NCI-H1436 (cell line): Measurements from ENCODE around the gene HTD2.
A peak's percentile ranks its signal among the peaks of the same experiment; 100 is the strongest.
"Not testable (repeated sequence)": the region's sequence is repeated elsewhere in the genome, so short reads cannot be mapped to it uniquely, and the experiment has no call there.

Experiments
- DNase-seq: peaks from one replicate; lab custom pipeline; 2025; lab: John Stamatoyannopoulos, UW

The HTD2 gene

DNA sequence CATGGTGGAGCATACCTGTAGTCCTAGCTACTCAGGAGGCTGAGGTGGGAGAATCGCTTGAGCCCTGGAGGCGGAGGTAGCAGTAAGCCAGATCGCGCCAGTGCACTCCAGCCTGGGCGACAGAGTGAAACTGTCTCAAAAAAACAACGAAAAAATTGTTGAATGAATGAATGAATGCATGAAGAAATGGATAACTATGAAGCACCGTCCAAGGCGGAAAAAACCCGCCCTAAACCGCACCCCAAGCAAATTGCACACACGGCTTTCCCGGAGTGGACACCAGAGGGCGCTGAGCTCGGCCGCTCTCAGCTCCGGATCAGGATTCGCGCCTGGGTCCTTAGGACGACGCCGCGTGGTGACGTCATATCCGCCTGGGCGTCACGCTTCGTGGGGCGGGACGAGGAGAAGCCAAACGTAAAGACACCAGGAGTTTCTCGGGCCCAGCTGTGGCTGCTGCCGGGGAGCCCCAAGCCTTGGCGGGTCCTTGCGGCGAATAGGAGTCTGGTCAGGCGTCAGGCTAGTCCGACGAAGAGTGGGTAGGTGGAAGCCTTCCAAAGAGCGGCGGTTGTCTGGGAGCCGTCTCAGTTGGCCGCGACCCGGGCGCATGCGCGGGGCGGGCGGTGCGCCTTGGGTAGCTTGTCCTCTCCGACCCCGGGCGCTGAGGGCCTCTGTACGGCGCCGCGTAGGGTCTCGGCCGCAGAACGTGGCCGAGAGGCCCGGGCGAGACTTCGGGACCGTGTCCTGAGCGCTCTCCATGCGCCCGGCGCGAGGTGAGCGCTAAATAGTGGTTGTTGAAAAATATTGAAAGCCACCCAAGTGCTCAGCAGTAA is at the start of gene HTD2, which contains the start of gene RPP14:
TSS of gene HTD2 (plus strand) at position 639 of the 830 bp plus-strand sequence. CDS start 11,094 bp downstream, outside the sequence.
TSS of gene RPP14 (plus strand) at position 364 of the 830 bp plus-strand sequence. CDS start 4,085 bp downstream, outside the sequence.
- peak; percentile 88 for DNase-seq

GRCh38 chr3:58258392-58259055 is 47.8 kb upstream of the HTD2 start:
- DNase-seq: no peak

DNA sequence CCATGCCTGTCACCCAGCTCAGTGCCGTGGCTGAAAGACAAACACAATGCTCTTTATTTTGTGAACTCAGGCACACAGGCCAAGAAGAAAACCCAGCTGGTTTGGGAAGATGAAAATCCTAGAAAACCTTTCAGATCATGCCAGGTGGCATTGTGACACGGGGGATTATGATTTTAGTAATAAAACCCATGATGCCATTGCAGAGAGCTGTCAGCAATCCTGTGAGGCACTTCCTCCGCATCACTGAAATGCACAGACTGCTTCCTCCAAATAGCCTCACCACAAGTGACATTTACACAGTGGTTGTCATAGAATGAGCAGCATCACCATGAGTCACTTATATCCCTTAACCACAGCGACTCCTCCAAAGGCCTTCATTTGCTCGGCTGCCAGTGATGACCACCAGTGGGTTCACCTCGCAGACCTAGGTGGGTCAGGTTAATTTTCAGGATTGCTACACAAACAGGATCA is 46.0 kb upstream of the HTD2 start:
- no peak for DNase-seq

GRCh38 chr3:58260733-58261132 is 45.6 kb upstream of the HTD2 start:
- no peak for DNase-seq

DNA sequence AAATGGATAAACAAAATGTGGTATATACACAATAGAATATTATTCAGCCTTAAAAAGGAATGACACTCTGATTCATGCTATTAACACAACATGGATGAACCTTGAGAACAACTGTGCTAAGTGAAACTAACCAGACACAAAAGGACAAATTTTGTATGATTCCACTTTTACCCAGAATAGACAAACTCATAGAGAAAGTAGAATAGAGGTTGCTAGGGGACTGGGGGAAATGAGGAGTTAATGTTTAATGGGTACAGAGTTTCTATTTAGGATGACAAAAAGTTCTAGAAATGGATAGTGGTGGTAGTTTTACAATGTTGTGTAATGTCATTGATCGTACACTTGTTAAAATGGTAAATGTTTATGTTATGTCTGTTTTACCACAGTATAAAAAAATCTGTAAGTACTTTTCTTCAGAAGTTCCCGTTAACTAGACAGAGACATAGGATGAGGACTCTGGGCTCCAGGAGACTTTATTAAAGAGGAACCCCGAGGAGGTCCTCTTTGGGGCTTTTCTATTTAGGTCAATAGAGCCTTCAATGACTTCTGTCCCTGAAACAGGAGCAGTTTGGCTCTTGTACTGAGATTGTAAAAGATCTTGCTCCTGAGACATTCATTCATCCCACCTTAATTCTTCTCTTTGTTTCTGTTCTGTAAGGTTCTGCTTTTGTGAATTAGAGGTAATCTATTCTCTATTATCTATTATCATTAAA is 44.2 kb upstream of the HTD2 start:
- no peak for DNase-seq

DNA sequence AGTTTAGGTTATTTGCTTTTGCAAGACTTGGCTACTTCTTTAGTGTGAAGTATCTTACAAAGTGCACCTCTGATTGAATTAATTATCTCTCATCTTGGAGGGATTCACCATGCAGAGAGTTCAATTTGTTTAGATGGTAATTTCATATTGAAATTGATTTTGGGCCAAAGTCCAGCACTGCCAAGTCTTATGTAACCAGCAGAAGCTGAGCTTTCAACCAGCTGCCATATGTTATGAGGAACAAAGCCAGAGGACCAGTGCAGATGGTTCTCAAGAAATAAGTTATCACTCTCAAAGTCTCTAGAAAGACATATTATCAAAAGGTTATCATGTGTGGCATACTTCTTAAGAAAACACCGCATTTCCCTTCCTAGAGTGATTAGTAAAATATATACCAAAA is 39.7 kb upstream of the HTD2 start:
- no peak for DNase-seq

DNA sequence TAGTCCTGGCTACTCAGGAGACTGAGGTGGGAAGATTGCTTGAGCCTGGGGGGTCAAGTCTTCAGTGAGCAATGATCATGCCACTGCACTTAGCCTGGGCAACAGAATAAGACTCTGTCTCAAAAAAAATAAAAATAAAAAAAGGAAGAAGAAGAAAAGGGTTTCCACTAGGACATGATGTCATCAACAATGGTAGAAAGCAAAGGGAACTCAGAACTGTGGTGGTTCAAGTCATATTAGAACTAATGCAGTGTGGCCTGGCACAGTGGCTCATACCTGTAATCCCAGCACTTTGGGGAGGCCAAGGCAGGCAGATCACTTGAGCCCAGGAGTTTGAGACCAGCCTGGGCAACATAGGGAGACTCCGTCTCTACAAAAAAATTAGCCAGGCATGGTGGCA is 38.8 kb upstream of the HTD2 start:
- DNase-seq: not testable (repeated sequence)

- DNase-seq: no peak
Observed at GRCh38 chr3:58269356-58269755, 37.0 kb upstream of the HTD2 start.

- DNase-seq: no peak
Observed at GRCh38 chr3:58270485-58270884, 35.8 kb upstream of the HTD2 start.

GRCh38 chr3:58271901-58272501 is 34.3 kb upstream of the HTD2 start:
- DNase-seq: no peak

DNA sequence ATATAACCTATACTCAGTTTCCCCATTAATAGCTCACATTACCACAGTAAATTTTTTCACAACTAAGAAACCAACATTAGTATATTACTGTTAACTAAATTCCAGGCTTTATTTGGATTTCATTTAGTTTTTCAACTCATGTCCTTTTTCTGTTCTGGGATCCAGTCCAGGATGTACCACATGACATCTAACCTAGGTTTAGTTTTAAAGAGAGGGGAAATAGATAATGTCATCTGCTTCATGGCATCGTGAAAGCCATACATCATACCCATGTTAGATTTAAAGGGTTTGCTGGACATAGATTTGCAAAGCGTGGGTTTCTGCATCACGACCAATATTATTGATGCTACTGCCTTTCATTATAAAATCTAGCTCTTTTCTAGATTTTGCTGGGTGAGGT is 33.4 kb upstream of the HTD2 start:
- no peak for DNase-seq

DNA sequence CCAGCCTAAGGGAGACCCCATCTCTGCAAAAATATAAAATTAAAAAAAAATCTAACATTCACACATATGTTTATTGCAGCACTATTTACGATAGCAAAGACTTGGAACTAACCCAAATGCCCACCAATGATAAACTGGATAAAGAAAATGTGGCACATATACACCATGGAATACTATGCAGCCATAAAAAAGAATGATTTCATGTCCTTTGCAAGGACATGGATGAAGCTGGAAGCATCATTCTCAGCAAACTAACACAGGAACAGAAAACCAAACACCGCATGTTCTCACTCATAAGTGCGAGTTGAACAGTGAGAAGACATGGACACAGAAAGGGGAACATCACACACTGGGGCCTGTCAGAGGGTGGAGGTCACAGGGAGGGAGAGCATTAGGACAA is 33.0 kb upstream of the HTD2 start:
- not testable (repeated sequence) for DNase-seq

DNA sequence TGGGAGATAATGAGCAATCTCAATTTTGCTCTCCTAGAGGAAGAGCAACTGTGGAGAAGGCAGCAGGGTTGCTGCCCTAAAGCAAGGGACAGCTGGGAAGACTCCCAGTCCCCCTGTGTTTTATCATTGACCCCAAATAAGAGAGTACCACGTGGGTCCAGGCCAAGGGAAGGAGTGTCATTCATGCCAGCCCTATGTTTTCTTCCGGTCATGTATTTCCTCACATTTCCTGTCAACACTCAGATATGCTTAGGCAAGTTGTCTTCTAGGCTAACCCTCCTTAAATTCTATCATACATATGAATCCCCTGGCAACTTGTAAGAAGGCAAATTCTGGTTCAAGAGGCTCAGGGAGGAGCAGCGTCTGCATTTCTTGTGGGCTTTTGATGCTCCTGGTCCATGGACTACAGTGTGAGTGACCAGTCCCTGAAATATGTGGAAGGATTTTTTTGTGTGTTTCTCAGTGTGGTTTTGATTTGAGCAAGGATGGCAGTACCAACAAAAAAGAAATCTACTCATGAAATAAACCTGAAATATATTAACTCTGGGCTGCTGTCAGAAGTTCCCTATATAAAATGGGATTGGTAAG is 32.2 kb upstream of the HTD2 start:
- no peak for DNase-seq

DNA sequence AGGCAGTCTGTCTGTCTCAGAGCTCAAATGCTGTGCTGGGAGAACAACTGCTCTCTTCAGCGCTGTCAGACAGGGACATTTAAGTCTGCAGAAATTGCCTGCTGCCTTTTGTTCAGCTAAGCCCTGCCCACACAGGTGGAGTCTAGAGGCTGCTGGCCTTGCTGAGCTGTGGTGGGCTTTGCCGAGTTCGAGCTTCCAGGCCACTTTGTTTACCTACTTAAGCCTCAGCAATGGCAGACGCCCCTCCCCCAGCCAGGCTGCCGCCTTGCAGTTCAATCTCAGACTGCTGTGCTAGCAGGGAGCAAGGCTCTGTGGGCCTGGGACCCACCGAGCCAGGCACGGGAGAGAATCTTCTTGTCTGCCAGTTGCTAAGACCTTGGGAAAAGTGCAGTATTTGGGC is 25.3 kb upstream of the HTD2 start:
- no peak for DNase-seq

GRCh38 chr3:58285334-58285733 is 21.0 kb upstream of the HTD2 start:
- no peak for DNase-seq

- no peak for DNase-seq
Observed at GRCh38 chr3:58287354-58287753, 19.0 kb upstream of the HTD2 start.

DNA sequence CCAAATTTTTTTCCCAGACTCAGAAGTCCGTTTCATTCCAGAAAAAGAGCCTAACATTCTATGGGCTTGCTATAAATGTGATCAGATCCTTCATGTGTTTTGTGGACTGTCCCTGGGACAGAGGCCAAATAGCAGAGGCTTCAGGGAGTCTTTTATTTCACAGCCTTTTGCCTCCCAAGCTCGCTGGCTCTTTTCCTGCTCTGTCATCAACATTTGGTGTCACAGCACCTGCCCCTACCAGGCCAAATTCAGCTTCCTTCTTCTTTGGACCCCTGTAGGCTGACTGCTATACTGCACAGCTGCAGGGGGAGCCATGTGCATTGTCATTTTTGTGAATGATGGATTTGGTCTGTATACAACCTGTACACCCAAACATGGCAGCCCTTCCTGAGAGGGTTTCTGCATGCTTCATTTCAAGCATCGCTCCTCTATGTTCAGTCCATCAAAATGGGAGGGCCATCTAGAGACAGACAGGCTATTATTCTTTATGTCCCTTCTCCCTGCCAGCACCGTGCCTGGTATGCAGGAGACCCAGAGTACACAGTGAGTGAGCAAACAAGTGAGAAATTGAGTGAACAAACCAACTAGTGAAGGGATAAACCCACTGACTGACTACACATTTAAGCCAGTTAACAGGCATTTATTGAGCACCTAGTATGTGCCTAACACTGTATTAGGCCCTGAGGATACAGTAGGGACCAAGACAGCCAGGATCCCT is 18.1 kb upstream of the HTD2 start:
- no peak for DNase-seq

GRCh38 chr3:58288964-58289613 is 17.2 kb upstream of the HTD2 start:
- not testable (repeated sequence) for DNase-seq

DNA sequence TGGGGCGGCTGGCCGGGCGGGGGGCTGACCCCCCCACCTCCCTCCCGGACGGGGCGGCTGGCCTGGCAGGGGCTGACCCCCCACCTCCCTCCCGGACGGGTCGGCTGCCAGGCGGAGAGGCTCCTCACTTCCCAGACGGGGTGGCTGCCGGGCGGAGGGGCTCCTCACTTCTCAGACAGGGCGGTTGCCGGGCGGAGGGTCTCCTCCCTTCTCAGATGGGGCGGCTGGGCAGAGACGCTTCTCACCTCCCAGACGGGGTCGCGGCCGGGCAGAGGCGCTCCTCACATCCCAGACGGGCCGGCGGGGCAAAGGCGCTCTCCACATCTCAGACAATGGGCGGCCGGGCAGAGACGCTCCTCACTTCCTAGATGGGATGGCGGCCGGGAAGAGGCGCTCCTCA is 15.9 kb upstream of the HTD2 start:
- DNase-seq: not testable (repeated sequence)

DNA sequence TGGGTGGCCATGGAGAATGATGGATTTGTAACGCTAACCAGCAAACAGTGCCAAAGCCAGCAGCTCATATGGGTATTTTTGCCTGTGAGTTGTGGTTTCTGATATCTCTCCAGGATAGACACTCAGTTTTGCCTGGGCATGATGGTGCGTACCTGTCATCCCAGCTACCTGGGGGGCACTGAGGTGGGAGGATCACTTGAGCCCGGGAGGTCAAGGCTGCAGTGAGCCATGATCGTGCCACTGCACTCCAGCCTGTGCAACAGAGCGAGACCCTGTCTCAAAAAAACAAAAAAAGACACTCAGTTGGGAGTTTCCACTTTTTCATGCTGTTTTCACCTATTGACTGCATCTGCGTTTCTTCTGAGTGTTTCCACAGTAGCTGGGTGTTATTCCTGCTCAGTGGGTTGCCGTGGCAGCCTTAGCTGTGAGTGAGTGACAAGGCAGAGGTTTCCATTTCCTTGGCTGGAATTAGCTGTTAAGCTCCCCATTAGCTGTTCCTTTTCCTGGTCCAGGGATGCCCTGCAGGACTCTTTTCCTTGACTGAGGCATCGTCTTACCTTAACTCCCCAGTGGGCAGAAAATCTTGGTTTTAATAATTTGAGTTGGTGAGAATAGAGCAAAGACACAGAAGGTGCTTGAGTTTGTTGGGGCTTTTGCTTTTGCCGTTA is 14.5 kb upstream of the HTD2 start:
- DNase-seq: no peak
